HG03442 (cell line): ENCODE results near the gene TNXB.
"Not testable (repeated sequence)": the region's sequence is repeated elsewhere in the genome, so short reads cannot be mapped to it uniquely, and the experiment has no call there.

Experiments
- ATAC-seq: cut with Tn5 transposase; IDR thresholded peaks from one replicate; pipeline ENCODE4 v1.9.1; 2021; ENCODE audit warnings: mild to moderate bottlenecking, moderate library complexity; ENCODE audit not compliant: unreplicated experiment

TNXB gene

DNA sequence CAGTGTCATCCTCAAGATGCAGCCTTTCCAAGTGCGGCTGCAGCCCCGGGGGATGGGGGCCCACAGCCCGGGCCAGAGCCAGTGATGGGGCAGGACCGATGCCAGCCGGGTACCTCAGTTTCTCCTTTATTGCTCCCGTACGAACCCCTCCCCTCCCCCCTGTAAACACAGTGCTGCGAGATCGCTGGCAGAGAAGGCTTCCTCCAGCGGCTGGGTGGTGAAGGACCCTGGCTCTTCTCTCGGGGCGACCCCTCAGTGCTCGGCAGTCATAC lies 68.2 kb downstream of the TNXB start:
- not testable (repeated sequence) for ATAC-seq

DNA sequence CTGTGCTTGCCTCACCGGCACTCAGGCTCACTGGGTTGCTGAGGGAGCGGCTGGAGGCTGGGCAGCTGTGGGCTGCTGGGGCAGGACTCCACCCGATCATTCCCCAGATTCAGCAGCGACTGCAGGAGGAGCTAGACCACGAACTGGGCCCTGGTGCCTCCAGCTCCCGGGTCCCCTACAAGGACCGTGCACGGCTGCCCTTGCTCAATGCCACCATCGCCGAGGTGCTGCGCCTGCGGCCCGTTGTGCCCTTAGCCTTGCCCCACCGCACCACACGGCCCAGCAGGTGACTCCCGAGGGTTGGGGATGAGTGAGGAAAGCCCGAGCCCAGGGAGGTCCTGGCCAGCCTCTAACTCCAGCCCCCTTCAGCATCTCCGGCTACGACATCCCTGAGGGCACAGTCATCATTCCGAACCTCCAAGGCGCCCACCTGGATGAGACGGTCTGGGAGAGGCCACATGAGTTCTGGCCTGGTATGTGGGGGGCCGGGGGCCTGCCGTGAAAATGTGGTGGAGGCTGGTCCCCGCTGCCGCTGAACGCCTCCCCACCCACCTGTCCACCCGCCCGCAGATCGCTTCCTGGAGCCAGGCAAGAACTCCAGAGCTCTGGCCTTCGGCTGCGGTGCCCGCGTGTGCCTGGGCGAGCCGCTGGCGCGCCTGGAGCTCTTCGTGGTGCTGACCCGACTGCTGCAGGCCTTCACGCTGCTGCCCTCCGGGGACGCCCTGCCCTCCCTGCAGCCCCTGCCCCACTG lies 68.7 kb downstream of the TNXB start:
- not testable (repeated sequence) for ATAC-seq

DNA sequence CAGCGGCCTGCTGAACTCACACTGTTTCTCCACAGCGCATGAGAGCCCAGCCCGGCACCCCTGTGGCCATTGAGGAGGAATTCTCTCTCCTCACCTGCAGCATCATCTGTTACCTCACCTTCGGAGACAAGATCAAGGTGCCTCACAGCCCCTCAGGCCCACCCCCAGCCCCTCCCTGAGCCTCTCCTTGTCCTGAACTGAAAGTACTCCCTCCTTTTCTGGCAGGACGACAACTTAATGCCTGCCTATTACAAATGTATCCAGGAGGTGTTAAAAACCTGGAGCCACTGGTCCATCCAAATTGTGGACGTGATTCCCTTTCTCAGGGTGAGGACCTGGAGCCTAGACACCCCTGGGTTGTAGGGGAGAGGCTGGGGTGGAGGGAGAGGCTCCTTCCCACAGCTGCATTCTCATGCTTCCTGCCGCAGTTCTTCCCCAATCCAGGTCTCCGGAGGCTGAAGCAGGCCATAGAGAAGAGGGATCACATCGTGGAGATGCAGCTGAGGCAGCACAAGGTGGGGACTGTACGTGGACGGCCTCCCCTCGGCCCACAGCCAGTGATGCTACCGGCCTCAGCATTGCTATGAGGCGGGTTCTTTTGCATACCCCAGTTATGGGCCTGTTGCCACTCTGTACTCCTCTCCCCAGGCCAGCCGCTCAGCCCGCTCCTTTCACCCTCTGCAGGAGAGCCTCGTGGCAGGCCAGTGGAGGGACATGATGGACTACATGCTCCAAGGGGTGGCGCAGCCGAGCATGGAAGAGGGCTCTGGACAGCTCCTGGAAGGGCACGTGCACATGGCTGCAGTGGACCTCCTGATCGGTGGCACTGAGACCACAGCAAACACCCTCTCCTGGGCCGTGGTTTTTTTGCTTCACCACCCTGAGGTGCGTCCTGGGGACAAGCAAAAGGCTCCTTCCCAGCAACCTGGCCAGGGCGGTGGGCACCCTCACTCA lies 69.5 kb downstream of the TNXB start:
- not testable (repeated sequence) for ATAC-seq

DNA sequence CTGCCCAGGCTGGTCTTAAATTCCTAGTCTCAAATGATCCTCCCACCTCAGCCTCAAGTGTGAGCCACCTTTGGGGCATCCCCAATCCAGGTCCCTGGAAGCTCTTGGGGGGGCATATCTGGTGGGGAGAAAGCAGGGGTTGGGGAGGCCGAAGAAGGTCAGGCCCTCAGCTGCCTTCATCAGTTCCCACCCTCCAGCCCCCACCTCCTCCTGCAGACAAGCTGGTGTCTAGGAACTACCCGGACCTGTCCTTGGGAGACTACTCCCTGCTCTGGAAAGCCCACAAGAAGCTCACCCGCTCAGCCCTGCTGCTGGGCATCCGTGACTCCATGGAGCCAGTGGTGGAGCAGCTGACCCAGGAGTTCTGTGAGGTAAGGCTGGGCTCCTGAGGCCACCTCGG lies 70.3 kb downstream of the TNXB start:
- ATAC-seq, result not testable (repeated sequence)

DNA sequence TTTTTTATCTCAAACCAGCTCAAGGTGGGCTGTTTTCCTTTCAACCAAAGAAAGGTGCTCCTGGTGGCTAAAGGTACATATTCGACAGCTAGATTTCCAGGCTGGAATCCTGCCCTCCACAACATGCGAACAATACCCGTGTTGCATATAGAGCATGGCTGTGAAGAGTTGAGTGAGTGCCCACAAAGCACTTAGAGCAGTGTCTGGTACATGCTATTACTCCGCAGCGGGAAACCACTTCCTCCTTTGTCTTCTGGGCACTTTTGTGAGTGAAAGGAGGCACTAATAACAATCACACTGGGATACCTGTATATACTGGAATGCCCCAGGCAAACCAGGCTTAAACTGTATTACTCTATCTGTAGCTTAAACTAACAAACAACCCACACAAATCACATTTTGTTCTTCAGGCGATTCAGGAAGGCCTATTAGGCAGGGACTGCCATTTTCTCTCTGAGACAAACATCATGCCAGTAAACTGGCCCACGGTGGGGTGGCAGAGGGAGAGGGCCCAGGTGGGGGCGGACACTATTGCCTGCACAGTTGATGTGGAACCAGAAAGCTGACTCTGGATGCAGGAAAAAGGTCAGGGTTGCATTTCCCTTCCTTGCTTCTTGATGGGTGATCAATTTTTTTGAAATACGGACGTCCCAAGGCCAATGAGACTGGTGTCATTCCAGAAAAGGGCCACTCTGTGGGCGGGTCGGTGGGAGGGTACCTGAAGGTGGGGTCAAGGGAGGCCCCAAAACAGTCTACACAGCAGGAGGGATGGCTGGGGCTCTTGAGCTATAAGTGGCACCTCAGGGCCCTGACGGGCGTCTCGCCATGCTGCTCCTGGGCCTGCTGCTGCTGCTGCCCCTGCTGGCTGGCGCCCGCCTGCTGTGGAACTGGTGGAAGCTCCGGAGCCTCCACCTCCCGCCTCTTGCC lies 71.3 kb downstream of the TNXB start, which contains the start of gene CYP21A2:
Gene CYP21A2, plus strand, starts transcription at position 818 of the 927 bp plus-strand sequence. Its CDS starts 8 bp downstream, at position 826.
- not testable (repeated sequence) for ATAC-seq

DNA sequence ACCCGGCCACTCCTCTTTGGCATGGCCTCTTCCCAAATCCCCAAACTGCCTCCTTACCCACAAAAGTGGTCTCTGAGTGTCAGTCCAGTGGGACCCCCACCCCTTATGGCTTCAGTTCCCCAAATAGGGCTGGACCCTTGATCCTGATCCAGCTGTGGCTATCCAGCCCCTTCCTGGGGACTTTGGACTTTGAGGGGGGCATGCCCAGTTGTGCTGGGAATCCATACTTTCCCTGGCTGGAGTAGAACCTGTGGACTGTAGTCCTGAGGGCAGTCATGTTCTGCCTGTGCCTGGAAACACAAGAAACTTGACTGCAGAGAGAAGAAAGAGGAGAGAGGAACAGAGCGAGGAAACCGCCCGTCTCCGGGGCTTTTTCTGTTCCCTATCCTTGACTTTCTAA lies 72.0 kb downstream of the TNXB start:
- not testable (repeated sequence) for ATAC-seq

DNA sequence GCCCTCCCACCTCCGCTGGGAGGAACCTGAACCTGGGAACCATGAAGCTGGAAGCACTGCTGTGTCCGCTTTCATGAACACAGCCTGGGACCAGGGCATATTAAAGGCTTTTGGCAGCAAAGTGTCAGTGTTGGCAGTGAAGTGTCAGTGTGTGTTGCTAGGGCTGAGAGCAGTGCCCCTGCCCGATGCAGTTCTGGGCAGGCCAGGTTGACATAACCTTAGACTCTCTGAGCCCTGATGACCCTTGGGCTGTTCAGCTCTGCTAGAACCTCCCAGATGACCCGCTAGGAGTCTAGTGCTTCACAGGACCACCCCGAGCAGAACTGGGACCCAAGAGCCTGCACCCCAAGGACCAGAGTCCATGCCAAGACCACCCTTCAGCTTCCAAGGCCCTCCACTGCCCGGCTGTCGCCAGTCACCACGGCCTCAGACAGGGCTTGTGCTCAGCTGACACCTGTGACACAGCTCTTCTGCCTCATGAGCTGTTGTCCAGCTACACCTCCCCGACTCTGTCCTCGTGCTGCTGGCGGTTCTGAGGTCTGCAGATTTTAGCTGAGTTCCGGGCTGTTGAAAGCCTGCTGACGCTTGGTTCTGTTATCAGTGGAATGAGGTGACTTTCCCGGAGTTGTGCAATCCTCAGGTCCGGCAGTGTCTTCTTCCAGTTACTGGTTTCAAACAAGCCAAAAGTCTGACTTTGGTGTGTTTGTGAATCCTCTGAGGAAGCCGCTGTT lies 73.7 kb downstream of the TNXB start:
- not testable (repeated sequence) for ATAC-seq

DNA sequence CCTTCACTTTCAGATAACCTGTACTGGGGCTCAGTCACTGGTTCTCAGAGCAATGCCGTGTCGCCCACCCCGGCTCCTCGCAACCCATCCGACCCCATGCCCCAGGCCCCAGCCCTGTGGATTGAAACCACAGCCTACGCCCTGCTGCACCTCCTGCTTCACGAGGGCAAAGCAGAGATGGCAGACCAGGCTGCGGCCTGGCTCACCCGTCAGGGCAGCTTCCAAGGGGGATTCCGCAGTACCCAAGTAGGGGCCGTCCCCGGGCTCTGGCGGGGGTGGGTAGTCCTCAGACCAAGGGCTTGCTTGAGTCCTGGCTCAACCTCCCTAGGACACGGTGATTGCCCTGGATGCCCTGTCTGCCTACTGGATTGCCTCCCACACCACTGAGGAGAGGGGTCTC lies 79.6 kb downstream of the TNXB start:
- not testable (repeated sequence) for ATAC-seq

DNA sequence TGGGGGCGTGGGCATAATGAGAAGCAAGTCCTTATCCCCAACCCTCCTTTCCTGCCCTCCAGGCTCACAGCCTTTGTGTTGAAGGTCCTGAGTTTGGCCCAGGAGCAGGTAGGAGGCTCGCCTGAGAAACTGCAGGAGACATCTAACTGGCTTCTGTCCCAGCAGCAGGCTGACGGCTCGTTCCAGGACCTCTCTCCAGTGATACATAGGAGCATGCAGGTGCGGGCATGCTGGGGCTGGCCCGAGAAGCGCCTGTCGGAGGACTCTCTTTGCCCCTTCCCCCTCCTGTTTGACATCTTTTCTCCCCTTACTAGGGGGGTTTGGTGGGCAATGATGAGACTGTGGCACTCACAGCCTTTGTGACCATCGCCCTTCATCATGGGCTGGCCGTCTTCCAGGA lies 80.5 kb downstream of the TNXB start:
- ATAC-seq, result not testable (repeated sequence)

DNA sequence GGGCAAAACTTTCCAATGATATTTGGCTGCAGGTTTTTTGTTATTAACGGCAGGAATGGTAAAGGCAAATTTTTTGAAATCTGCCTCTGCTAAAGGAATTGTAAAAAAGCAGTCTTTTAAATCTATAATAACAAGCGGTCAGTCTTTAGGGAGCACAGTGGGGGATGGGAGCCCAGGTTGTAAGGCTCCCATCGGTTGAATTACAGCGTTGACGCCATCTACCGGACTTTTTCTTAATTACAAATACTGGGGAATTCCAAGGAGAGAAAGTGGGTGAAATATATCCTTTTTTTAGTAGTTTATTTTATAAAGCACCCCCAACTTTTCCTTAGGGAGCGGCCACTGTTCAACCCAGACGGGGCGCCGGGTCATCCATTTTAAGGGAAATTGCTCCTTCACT lies 87.0 kb downstream of the TNXB start:
- not testable (repeated sequence) for ATAC-seq

DNA sequence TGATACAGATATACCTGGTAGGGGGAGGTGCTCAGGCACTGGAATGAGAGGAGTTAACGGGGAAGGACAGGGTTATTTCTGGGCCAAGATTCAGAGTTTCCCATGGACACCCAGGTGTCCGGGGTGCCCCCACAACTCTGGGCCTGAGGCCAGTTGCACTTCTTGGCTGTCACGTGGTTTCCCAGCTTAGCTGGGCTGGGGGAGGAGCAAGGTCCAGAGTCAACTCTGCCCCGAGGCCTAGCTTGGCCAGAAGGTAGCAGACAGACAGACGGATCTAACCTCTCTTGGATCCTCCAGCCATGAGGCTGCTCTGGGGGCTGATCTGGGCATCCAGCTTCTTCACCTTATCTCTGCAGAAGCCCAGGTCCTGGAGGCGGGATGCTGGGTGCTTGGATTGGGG lies 94.6 kb downstream of the TNXB start, which contains the start of gene C4B:
Gene C4B, plus strand, starts transcription at position 249 of the 400 bp plus-strand sequence. Its CDS starts 51 bp downstream, at position 300.
- ATAC-seq, result not testable (repeated sequence)

DNA sequence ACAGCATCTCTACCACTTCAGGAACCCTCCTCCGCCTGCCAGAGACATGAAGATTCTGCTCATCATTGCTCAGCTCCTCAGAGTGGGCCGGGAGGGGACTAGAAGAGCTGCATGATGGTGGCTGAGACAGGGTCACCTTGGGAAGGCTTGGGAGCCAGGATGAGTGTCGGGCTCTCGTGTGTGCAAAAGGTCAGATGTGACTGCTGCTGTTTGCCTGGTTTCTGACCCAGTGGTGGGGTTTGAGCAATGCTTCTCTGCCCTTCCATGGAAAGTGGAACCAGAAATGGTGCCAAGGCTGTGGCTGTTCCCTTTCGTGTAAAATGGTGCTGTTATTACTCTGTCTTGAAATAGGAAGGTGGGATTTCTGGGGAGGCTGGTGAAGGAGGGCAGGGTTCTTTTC lies 95.4 kb downstream of the TNXB start:
- not testable (repeated sequence) for ATAC-seq

DNA sequence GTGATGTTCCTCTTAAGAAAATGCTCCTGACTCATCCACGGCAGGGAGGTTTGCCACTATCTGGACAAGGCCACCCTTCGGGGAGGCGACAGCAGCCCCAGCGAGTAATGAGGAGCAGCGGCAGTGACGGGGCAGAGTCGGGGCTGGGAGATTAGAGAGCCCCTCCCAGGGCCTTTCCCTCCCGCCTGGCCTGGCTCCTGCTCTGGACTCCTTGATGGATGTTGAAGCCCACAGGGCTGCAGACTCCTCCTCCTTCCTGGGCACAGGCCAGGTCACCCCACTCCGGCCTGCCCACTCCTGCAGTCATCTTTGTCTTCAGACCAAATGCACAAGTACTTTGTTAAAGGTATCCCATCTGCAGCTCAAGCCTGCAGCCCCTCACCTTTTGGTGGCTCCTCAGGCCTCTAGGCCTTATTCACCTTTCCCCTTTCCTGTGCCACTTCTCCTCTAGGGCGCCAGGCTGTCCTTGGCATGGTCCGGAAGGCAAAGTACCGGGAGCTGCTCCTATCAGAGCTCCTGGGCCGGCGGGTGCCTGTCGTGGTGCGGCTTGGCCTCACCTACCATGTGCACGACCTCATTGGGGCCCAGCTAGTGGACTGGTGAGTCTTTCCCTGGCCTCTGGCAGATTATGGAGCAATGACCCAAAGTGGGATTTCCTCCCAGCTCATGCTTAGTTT lies 96.1 kb downstream of the TNXB start:
- ATAC-seq, result not testable (repeated sequence)

DNA sequence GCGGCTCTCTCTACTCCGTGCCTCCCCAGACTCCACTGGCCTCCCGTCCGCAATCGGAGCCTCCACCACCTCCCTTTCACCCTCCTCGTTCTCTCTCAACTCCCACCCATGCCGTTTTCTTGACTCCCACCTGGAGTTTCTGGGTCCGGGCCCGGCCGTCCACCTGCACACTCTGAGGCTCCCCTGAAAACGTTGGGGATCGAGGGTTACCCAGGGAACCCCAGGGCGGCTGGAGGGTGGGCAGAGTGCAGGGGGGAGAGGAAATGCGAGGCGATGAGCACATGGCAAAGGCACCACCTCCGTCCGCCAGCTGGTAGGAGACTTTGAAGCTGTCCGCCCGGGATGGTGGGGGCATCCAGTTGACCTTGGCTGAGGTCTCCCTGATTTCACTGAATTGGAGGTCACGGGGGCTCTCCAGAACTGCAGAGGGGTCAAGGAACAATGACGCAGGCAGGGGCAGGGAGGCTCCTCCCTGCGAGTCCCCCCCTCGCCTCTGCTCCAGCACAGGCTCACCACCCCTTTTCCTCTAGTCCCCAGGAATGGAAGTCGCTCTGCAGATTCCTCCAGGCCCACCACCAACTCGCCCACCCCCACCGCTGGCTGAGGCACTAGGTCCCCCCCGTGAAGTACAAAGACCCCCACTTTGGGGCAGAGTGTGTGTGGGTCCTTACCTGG lies 98.1 kb downstream of the TNXB start:
- ATAC-seq, result not testable (repeated sequence)

DNA sequence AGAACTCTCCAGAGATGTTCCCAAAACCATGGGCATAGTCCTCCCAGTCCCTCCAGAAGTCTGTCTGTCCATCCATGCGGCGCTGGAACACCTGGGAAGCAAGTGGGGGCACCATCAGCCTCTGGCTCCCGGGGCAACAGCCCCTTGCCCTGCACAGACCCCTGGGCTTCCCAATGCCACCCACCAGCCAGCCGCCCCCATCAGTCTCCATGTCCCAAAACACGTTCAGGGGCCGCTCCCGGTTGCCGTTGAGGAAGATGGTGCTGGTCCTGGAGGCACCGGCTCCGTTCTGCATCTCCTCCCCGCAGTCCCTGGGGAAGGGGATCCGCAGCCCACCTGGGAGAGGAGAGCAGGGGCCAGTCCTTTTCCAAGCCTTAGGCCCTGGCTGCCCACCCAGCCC lies 99.6 kb downstream of the TNXB start:
- not testable (repeated sequence) for ATAC-seq

DNA sequence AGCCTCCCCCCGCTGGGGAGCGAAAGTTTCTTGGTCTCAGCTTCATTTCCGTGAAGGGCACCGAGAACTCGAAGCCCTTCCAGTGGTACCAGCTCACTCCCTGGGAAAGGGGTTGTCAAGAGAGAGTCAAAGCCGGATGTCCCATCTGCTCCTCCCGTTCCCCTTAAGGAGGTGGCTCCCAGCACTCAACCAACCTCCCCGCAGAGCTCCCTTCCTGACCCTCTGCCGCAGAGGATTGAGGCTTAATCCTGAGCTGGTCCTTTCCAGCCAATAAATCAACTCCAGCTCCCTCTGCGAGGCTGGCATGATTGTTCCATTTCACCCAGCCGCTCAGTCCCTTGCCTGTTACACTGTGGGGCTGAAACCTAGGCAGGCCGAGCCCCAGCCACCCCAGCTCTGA lies 100.5 kb downstream of the TNXB start:
- not testable (repeated sequence) for ATAC-seq

DNA sequence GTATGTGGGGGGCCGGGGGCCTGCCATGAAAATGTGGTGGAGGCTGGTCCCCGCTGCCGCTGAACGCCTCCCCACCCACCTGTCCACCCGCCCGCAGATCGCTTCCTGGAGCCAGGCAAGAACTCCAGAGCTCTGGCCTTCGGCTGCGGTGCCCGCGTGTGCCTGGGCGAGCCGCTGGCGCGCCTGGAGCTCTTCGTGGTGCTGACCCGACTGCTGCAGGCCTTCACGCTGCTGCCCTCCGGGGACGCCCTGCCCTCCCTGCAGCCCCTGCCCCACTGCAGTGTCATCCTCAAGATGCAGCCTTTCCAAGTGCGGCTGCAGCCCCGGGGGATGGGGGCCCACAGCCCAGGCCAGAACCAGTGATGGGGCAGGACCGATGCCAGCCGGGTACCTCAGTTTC lies 101.1 kb downstream of the TNXB start:
- not testable (repeated sequence) for ATAC-seq

DNA sequence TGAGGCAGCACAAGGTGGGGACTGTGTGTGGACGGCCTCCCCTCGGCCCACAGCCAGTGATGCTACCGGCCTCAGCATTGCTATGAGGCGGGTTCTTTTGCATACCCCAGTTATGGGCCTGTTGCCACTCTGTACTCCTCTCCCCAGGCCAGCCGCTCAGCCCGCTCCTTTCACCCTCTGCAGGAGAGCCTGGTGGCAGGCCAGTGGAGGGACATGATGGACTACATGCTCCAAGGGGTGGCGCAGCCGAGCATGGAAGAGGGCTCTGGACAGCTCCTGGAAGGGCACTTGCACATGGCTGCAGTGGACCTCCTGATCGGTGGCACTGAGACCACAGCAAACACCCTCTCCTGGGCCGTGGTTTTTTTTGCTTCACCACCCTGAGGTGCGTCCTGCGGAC lies 102.1 kb downstream of the TNXB start:
- ATAC-seq, result not testable (repeated sequence)
